Inferior parietal cortex (tissue), 1 donor: ENCODE measurements around the gene FZD10.

Experiments
- DNase-seq: peaks from one replicate; pipeline ENCODE4 v3.0.0-alpha.2; 2016; ENCODE audit errors: extremely low spot score

FZD10 gene

GRCh38 chr12:130154276-130155070, 7.8 kb upstream of the FZD10 start:
- DNase-seq: no peak

- DNase-seq: no peak
These were observed 6.7 kb upstream of the FZD10 start for GRCh38 chr12:130155416-130156073.

- no peak for DNase-seq
These were observed 5.5 kb upstream of the FZD10 start for GRCh38 chr12:130156652-130157275.

GRCh38 chr12:130157998-130158753, 4.1 kb upstream of the FZD10 start:
- no peak for DNase-seq

- DNase-seq: no peak
These were observed 3.6 kb upstream of the FZD10 start for GRCh38 chr12:130158754-130159059.

- no peak for DNase-seq
These were observed 2.0 kb upstream of the FZD10 start for GRCh38 chr12:130160306-130160705.

GRCh38 chr12:130160711-130161231, 1.5 kb upstream of the FZD10 start:
- DNase-seq: no peak

- no peak for DNase-seq
These were observed 712 bp upstream of the FZD10 start for GRCh38 chr12:130161261-130162243.

- DNase-seq: no peak
These were observed 639 bp downstream of the FZD10 start for GRCh38 chr12:130162745-130163460.

- DNase-seq: no peak
These were observed 1.4 kb downstream of the FZD10 start for GRCh38 chr12:130163461-130164215.

- no peak for DNase-seq
These were observed 1.9 kb downstream of the FZD10 start for GRCh38 chr12:130164216-130164542.

- DNase-seq: no peak
These were observed 2.7 kb downstream of the FZD10 start for GRCh38 chr12:130164936-130165335.

- DNase-seq: no peak
These were observed 4.0 kb downstream of the FZD10 start for GRCh38 chr12:130166306-130166705.

GRCh38 chr12:130167537-130167936, 5.3 kb downstream of the FZD10 start:
- DNase-seq: no peak

GRCh38 chr12:130169256-130169655, 7.0 kb downstream of the FZD10 start:
- no peak for DNase-seq

GRCh38 chr12:130169924-130170323, 7.7 kb downstream of the FZD10 start:
- DNase-seq: no peak

- DNase-seq: no peak
These were observed 8.3 kb downstream of the FZD10 start for GRCh38 chr12:130170611-130171010.

- no peak for DNase-seq
These were observed 15.5 kb downstream of the FZD10 start for GRCh38 chr12:130177635-130178242.

- DNase-seq: no peak
These were observed 16.0 kb downstream of the FZD10 start for GRCh38 chr12:130178282-130178681.
